Immature natural killer cell (primary cell): ENCODE measurements around the gene RASSF8. TPM values are rescaled to one million over a fixed set of nuclear protein-coding genes. Genes with fewer than 3 reads are reported as not detected.

Experiments used
- DNase-seq, 3 donors: peaks; one replicate each; pipeline ENCODE4 v3.0.0; 2022; ENCODE audit warnings: mixed read lengths in 1 of 3
- H3K27ac Mint-ChIP-seq, 6 donors: one replicate each; pipeline ENCODE4 v1.8.0; 2020; ENCODE audit warnings: mixed read lengths in 6 of 6, mild to moderate bottlenecking in 5 of 6, inconsistent platforms in 4 of 6, moderate library complexity in 3 of 6
- H3K27me3 Mint-ChIP-seq, 3 donors: one replicate each; pipeline ENCODE4 v1.8.0; 2020 to 2021; ENCODE audit warnings: low read depth in 3 of 3, mild to moderate bottlenecking in 3 of 3, mixed read lengths in 3 of 3, moderate library complexity in 3 of 3, inconsistent platforms in 1 of 3
- H3K36me3 Mint-ChIP-seq, 3 donors: one replicate each; pipeline ENCODE4 v1.8.0; 2020; ENCODE audit warnings: mixed read lengths in 3 of 3, inconsistent platforms in 2 of 3, mild to moderate bottlenecking in 2 of 3
- H3K4me1 Mint-ChIP-seq, 2 donors: one replicate each; pipeline ENCODE4 v1.8.0; 2020; ENCODE audit warnings: inconsistent platforms in 2 of 2, mild to moderate bottlenecking in 2 of 2, mixed read lengths in 2 of 2, moderate library complexity in 1 of 2
- H3K4me3 Mint-ChIP-seq, 5 donors: one replicate each; pipeline ENCODE4 v1.8.0; 2020; ENCODE audit warnings: mild to moderate bottlenecking in 5 of 5, mixed read lengths in 5 of 5, inconsistent platforms in 3 of 5, moderate library complexity in 3 of 5
- H3K9me3 Mint-ChIP-seq, 6 donors: one replicate each; pipeline ENCODE4 v1.8.0; 2020; ENCODE audit warnings: mild to moderate bottlenecking in 6 of 6, mixed read lengths in 6 of 6, inconsistent platforms in 4 of 6, moderate library complexity in 3 of 6
- polyA plus RNA-seq, 3 donors: library from polyadenylated mRNA; unstranded; fragments of 300-500 nt; fragmentation: Illumina TruSeq; gene quantifications; one replicate each; pipeline ENCODE4 v1.2.3, GENCODE V29; 2021

Gene RASSF8
- polyA plus RNA-seq, 3 donors from 2014 or later: 0.30 to 1.3 TPM; not detected in 1

GRCh38 chr12:26112232-26112631, 153.8 kb downstream of the RASSF8 start:
- DNase-seq: no peak
- no peaks in the 10 kb centered on the region for H3K9me3 Mint-ChIP-seq
- no peak overlapping the region for H3K27ac Mint-ChIP-seq
- H3K27me3 Mint-ChIP-seq: peaks cover 3 to 12% (median 9%) of the 10 kb centered on the region in 3 donors
- H3K4me3 Mint-ChIP-seq: peak overlapping the region in 2 of 5 donors; percentile 61 to 84
- H3K4me1 Mint-ChIP-seq: peaks cover 10 to 25% of the 10 kb centered on the region in 2 donors
- no peaks in the 10 kb centered on the region for H3K36me3 Mint-ChIP-seq

DNA sequence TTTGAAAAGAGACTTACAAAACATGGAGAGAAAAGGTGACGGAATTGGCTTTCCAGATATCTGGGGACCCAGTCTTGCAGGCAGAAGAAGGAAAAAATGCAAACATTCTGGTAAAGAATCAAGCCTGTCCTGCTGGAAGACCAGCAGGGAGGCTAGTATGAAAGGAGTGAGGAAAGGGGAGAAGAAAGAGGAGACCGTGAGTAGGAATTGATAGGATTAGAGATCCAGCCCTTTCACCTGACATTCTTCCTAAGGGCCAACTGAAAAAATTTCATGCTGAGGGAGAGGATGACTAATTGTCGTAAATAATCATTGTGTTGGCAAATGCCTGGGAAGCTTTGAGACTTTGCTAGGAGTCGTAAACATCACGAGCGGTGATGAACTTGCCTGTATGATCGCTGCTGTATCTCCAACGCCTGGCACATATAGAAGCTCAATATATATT, 154.2 kb downstream of the RASSF8 start:
- H3K27ac Mint-ChIP-seq: no peak overlapping the region

DNA sequence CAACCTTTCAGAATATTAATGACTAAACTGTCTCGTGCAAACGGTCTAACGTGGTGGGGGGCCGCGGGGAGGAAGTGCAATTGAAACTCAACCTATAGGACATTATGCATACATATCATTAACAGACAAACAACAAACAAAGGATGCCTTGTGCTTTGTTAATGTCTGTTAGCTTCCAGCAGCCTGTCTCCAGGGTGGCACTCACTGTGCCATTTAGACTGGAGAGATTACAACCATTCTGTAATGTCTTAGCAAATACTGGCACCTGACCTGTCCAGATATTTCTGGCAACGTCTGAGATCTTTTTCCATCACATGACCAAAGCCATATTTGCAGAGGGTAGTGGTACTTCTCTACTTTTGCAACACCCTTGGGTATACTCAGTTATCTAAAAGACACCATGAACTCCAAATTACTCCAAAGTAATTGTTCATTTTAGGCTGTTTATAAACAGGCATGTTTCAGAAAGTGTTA, 154.7 kb downstream of the RASSF8 start:
- Mint-ChIP-seq H3K27me3 (peaks cover 3 to 12% (median 9%) of the 10 kb centered on the region in 3 donors), H3K36me3 (no peaks in the 10 kb centered on the region), H3K4me1 (peaks cover 10 to 25% of the 10 kb centered on the region in 2 donors), H3K4me3 (peak overlapping the region; percentile 68 to 85 (median 82)), H3K9me3 (no peaks in the 10 kb centered on the region), H3K27ac (no peak overlapping the region)
- DNase-seq: no peak

More for the DNA sequence above, 154.2 kb downstream of the RASSF8 start:
- no peak for DNase-seq
- H3K27me3 Mint-ChIP-seq: peaks cover 3 to 12% (median 9%) of the 10 kb centered on the region in 3 donors
- no peaks in the 10 kb centered on the region for H3K9me3 Mint-ChIP-seq
- peaks cover 10 to 25% of the 10 kb centered on the region in 2 donors for H3K4me1 Mint-ChIP-seq
- no peaks in the 10 kb centered on the region for H3K36me3 Mint-ChIP-seq
- H3K4me3 Mint-ChIP-seq: peak overlapping the region in 4 of 5 donors; percentile 53 to 84 (median 72)

GRCh38 chr12:26113853-26114719, 155.6 kb downstream of the RASSF8 start:
- Mint-ChIP-seq H3K27me3 (peaks cover 3 to 8% (median 7%) of the 10 kb centered on the region in 3 donors), H3K4me3 (peak overlapping the region; percentile 77 to 85 (median 82)), H3K36me3 (no peaks in the 10 kb centered on the region), H3K27ac (peak overlapping the region in 3 of 6 donors; percentile 10 to 37 (median 10)), H3K4me1 (peaks cover 10 to 25% of the 10 kb centered on the region in 2 donors), H3K9me3 (no peaks in the 10 kb centered on the region)
- peak; percentile 55 to 58 (median 57) for DNase-seq

- no peak for DNase-seq
- H3K4me1 Mint-ChIP-seq: peaks cover 10 to 25% of the 10 kb centered on the region in 2 donors
Observed at GRCh38 chr12:26114720-26115401, 156.4 kb downstream of the RASSF8 start.

DNA sequence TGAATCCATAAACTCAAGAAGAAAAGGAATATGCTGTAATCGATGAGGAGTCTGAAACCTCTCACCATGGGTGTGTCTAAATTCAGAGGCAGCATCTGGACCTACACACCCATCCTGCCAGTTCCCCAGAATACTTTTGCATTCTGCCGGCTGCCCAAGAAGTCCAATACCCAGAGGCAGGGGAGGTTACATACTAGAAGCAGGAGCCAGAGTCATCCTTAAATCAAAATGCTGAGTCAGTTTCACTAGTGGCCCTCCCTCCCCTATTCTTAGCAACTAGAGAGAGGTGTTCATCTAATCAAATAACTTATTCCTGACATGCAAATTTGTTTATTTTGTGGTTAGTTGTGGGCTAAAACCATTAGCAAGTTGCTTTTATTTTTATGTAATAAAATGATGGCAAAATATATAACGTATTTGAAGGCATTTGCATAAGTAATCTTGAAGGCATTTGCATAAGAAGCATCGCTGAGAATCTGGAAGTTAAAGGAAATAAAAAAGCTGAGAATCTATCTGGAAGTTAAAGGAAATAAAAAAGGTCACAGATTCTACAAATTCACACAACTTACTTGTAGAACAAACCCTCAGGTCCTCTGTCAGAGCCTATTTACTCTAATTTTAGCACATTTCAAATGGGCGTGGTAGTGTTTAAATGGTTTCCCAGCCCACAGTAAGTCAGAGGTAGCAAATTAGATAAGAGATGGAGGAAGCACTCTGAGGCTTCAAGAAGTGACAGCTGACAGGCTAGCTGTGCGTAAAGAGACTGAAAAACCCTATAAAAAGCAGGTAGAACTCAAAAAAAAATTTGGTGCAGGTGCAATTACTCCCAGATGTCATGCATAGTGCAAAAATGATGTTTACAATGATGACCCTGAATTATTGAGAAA, 158.6 kb downstream of the RASSF8 start:
- Mint-ChIP-seq H3K36me3 (no peaks in the 10 kb centered on the region), H3K27me3 (peaks cover 11 to 28% (median 14%) of the 10 kb centered on the region in 3 donors), H3K4me3 (no peak overlapping the region), H3K4me1 (peaks cover 15 to 35% of the 10 kb centered on the region in 2 donors), H3K9me3 (no peaks in the 10 kb centered on the region), H3K27ac (no peak overlapping the region)
- no peak for DNase-seq

More at GRCh38 chr12:26114720-26115401, 156.4 kb downstream of the RASSF8 start:
- peak overlapping the region in 1 of 6 donors; percentile 30 for H3K27ac Mint-ChIP-seq
- no peaks in the 10 kb centered on the region for H3K36me3 Mint-ChIP-seq
- H3K4me3 Mint-ChIP-seq: peak overlapping the region; percentile 76 to 81 (median 77)
- H3K9me3 Mint-ChIP-seq: no peaks in the 10 kb centered on the region
- peaks cover 6 to 12% (median 7%) of the 10 kb centered on the region in 3 donors for H3K27me3 Mint-ChIP-seq

DNA sequence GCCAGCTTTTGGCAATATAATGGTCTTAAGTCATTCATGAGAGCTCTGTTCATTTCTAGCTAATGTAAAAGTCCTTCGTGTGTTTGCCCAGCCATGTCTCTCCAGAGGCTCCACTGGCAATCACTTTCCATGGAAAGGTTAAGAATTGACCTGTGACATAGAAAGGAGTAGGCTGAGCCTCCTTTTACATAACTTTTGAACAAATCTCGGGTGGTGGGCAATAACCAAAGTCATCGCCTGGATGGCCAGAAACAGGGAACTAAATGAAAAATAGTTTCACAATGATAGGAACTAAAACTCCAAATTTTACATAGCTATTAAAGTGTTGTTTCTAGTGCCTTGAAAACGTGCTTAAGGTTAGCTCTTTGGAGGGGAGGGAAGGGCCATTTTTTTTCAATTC, 159.8 kb downstream of the RASSF8 start:
- Mint-ChIP-seq H3K27me3 (peaks cover 12 to 34% (median 19%) of the 10 kb centered on the region in 3 donors), H3K4me1 (peaks cover 16 to 30% of the 10 kb centered on the region in 2 donors), H3K4me3 (no peak overlapping the region)

GRCh38 chr12:26119391-26119989, 161.0 kb downstream of the RASSF8 start:
- Mint-ChIP-seq H3K4me1 (peaks cover 16 to 32% of the 10 kb centered on the region in 2 donors), H3K9me3 (no peaks in the 10 kb centered on the region), H3K27ac (no peak overlapping the region), H3K27me3 (peaks cover 11 to 40% (median 21%) of the 10 kb centered on the region in 3 donors), H3K4me3 (no peak overlapping the region), H3K36me3 (no peaks in the 10 kb centered on the region)
- DNase-seq: no peak

More for the DNA sequence above, 159.8 kb downstream of the RASSF8 start:
- no peaks in the 10 kb centered on the region for H3K36me3 Mint-ChIP-seq
- H3K9me3 Mint-ChIP-seq: no peaks in the 10 kb centered on the region
- DNase-seq: no peak
- no peak overlapping the region for H3K27ac Mint-ChIP-seq

- Mint-ChIP-seq H3K4me1 (peaks cover 26 to 36% of the 10 kb centered on the region in 2 donors), H3K36me3 (no peaks in the 10 kb centered on the region), H3K4me3 (peak overlapping the region in 3 of 5 donors; percentile 4 to 27 (median 22)), H3K27me3 (peaks cover 13 to 43% (median 21%) of the 10 kb centered on the region in 3 donors), H3K9me3 (no peaks in the 10 kb centered on the region), H3K27ac (no peak overlapping the region)
- no peak for DNase-seq
Observed at GRCh38 chr12:26120561-26121274, 162.2 kb downstream of the RASSF8 start.

DNA sequence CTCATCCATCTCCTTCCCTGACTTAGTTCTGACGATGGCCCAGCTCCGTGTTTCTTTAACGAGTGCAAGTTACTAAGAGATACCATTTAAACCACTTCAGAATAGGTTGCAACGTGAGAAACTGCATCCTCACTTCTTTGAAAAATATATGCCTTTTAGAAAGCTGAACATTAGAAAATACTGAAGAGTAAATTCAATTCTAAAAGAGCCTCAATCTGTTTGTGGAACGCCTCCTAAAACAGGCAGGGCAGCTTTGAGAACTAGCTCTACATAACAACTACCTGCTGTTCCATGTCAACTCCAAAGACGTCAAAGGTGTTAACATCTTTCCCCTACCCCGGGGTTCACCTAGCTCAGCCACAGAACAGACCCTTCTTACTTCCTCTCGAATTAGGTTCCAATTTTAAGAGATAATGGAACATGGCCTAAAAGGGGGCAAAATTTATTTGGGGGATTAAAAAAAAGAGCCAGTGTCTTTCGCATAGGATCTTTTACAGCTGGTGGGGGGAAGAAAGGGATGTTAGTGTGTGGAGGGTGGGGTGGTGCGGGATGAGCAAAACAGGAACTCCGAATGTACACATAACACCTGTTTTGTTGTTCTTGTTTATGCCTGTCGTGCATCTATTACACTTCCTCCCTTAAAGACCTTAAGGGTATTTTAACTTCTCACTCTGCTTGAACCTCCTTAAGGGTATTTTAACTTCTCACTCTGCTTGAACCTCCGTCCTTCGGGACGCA, 163.0 kb downstream of the RASSF8 start:
- H3K9me3 Mint-ChIP-seq: no peaks in the 10 kb centered on the region
- H3K27ac Mint-ChIP-seq: no peak overlapping the region
- peak overlapping the region; percentile 34 to 75 (median 66) for H3K4me3 Mint-ChIP-seq
- DNase-seq: no peak
- peaks cover 28 to 37% of the 10 kb centered on the region in 2 donors for H3K4me1 Mint-ChIP-seq
- peaks cover 15 to 41% (median 25%) of the 10 kb centered on the region in 3 donors for H3K27me3 Mint-ChIP-seq
- no peaks in the 10 kb centered on the region for H3K36me3 Mint-ChIP-seq

- H3K4me1 Mint-ChIP-seq: peaks cover 30 to 44% of the 10 kb centered on the region in 2 donors
- H3K36me3 Mint-ChIP-seq: no peaks in the 10 kb centered on the region
- peak overlapping the region; percentile 52 to 75 (median 69) for H3K4me3 Mint-ChIP-seq
- DNase-seq: peak; percentile 24 to 36 (median 29)
- peaks cover 20 to 47% (median 28%) of the 10 kb centered on the region in 3 donors for H3K27me3 Mint-ChIP-seq
- H3K9me3 Mint-ChIP-seq: no peaks in the 10 kb centered on the region
- H3K27ac Mint-ChIP-seq: no peak overlapping the region
Observed at GRCh38 chr12:26122061-26122680, 163.7 kb downstream of the RASSF8 start.
